Loucy (cell line): ENCODE measurements around the gene PRUNE2.

Experiments
- EZH2phosphoT487 ChIP-seq: fragments of 200-600 bp; IDR thresholded peaks from 2 replicates; pipeline ENCODE4 v1.6.1; 2018; ENCODE audit warnings: antibody characterized with exemption, mild to moderate bottlenecking, moderate library complexity, borderline replicate concordance
- TF ChIP-seq, protein P1 (sequence below): fragments of 200-600 bp; sonication (generic); conservative IDR thresholded peaks from 2 replicates; pipeline ENCODE4 v1.5.1; 2014; ENCODE audit warnings: mild to moderate bottlenecking, antibody characterized with exemption, low read length

- TF ChIP-seq, protein P1, sequence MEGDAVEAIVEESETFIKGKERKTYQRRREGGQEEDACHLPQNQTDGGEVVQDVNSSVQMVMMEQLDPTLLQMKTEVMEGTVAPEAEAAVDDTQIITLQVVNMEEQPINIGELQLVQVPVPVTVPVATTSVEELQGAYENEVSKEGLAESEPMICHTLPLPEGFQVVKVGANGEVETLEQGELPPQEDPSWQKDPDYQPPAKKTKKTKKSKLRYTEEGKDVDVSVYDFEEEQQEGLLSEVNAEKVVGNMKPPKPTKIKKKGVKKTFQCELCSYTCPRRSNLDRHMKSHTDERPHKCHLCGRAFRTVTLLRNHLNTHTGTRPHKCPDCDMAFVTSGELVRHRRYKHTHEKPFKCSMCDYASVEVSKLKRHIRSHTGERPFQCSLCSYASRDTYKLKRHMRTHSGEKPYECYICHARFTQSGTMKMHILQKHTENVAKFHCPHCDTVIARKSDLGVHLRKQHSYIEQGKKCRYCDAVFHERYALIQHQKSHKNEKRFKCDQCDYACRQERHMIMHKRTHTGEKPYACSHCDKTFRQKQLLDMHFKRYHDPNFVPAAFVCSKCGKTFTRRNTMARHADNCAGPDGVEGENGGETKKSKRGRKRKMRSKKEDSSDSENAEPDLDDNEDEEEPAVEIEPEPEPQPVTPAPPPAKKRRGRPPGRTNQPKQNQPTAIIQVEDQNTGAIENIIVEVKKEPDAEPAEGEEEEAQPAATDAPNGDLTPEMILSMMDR: no peak; the same call in 1 of the 2 replicates
- no peak for TF ChIP-seq EZH2phosphoT487
Observed at GRCh38 chr9:76655121-76655541, 250.8 kb downstream of the PRUNE2 start.
